Forelimb muscle (tissue), 1 donor: ENCODE results near the gene ROR2. TPM values are rescaled to one million over a fixed set of nuclear protein-coding genes. Genes with fewer than 3 reads are reported as not detected.

Source experiments
- DNase-seq: peaks from one replicate; pipeline ENCODE4 v3.0.0-alpha.2; 2013; ENCODE audit warnings: low read depth
- polyA plus RNA-seq: library from polyadenylated mRNA; unstranded; fragments of 120-200 nt; gene quantifications from one replicate; pipeline ENCODE4 v1.2.1, GENCODE V29; 2013; ENCODE audit not compliant: insufficient read length

Gene ROR2
- polyA plus RNA-seq, 1 donor, result 2.7 TPM

- no peak for DNase-seq
Observed at GRCh38 chr9:91718071-91718470, 232.0 kb downstream of the ROR2 start.

GRCh38 chr9:91716815-91717214, 233.2 kb downstream of the ROR2 start:
- no peak for DNase-seq

- no peak for DNase-seq
Observed at GRCh38 chr9:91716239-91716638, 233.8 kb downstream of the ROR2 start.

DNA sequence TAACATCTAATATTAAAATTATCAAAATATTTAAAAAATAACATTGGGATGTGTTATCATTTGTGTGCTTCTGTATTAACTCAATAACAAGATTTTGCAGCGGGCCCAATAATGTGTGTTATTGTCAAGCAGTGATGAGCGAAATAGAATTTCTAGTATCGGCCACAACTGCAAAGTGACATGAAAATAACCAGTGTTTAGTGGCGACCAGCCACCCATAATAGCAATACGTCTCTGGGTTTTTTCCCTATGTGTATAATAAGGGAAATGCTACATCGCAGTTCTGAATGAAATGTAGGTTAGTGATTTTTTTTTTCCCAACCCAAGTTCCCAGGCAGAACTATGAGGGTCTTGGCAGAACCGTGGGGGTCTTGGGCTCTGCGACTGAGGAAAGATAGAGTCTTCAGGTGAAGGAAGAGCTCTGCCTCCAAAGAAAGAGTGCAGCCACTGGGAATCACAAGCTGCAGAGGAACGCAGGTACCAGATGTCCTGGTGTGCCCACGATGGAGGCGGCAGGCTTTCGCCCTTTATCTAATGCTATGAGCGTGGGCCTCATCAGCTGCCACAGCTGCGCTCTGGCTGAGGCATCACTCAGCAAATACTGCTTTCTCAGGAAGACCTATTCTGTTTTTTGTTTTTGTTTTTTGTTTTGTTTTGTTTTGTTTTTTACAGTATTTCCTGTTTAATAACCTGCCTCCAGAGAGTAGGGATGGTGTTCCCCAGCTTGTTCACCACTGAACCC, 235.0 kb downstream of the ROR2 start:
- DNase-seq, result no peak

DNA sequence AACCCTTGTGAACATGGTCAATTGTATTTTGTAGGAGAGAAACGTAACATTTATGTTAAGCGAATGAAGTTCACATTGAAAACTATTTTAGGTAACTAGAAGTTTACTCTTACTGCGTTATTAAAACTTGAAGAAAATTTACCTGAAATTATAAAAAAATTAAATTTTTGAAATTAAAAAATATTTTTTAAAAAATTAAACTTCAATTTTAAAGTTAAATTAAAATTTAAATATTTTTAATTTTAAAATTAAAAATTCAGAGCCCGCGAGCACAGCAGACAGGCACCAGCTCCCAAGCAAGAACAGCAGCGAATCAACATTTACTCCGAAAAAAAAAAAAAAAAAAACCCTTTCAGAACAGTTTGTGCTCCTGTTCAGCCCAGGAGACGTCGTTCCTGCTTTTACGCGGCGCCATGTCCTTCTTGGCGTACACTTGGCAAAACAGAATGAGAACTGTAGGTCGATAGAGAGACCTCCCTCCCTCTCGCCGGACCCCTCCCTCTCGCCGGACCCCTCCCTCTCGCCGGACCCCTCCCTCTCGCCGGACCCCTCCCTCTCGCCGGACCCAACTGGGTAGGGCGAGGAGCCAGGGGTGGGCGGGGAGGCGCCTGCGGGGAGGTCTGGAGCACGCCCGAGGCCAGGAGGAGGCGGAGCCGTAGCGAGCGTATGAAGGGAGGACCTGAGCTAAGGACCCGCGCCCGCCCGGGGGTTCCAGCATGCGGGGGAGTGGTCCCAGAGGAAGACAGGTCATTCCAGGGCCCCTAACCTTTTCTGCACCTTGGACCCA, 235.8 kb downstream of the ROR2 start:
- DNase-seq, result no peak

GRCh38 chr9:91712811-91713210, 237.2 kb downstream of the ROR2 start:
- no peak for DNase-seq

DNA sequence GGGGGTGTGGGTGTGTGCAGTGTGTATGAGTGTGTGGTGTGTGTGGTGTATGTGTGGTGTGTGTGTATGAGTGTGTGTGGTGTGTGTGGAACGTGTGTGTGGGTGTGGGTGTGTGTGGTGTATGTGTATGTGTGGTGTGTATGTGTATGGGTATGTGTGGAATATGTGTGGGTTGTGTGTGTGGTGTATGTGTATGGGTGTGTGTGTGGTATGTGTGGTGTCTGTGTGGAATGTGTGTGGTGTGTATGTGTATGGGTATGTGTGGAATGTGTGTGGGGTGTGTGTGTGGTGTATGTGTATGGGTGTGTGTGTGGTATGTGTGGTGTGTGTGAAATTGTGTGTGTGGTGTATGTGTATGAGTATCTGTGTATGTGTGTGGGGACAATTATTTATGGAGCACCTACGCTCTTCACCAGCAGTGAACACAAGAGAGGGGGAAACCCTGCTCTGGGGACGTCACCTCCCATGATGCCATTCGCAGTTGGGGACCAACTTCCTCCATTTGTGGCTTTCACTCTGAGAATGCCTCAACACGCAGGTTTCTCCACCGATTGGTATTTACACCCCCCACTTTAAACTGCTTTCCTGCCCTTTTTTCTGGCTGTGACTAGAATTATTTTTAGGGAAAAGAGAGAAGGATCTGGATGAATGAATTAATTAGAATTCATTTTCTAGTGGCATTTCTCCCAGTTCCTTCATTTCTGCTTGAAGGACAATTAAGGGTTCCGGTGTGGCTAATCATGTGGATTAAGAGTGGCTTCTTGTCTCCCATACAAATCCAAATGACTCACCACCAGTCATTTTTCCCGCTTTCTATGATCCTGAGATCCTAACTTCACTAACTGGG, 238.1 kb downstream of the ROR2 start:
- DNase-seq, result no peak

DNA sequence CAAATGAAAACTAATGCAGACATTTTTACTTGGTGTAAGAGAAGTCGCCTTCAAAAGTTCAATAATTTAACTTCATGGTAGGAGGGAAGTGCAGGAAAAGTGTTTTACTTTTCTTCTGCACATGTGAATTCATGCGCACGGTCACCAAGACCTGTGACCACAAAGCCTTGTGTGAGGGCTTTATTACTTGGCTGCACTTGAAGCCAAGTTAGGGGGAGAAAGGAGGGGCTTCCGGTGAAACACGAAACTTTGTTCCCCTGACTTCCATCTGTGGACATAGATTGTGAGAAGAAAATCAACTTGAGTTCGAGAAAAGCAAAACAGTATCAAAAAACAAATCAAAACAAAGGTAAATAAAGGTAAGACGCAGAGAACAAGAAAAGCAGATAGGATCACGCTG, 239.9 kb downstream of the ROR2 start:
- DNase-seq, result no peak

DNA sequence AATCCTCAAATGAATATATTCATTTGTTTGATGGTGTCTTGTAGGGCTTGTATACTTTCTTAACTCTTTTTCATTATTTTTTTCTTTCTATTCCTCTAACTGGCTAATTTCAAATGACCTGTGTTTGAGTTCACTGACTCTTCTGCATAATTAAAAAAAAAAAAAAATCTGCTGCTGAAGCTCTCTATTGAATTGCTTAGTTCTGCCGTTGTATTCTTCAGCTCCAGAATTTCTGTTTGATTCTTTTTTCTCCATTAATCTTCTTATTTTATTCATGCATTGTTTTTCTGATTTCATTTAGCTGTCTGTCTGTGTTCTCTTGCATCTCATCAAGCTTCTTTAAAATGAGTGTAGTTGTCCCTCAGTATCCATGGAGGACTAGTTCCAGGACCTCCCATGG, 244.6 kb downstream of the ROR2 start:
- DNase-seq, result no peak

DNA sequence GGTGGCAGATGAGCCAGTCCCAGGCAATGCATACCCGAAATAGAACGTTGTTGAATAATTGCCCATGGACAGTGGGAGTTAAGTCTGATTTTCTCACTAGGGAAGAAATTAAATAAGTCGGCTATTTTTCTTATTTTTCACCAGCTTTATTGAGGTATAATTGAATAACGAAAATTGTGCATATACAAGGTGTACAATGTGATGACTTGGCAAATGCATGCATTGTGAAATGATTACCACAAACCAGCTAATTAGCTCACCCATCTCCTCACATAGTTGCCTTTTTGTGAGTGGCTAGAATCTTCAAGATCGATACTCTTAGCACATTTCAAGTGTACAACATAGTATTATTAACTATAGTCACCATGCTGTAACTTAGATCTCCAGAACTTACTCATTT, 249.6 kb downstream of the ROR2 start:
- DNase-seq, result no peak

DNA sequence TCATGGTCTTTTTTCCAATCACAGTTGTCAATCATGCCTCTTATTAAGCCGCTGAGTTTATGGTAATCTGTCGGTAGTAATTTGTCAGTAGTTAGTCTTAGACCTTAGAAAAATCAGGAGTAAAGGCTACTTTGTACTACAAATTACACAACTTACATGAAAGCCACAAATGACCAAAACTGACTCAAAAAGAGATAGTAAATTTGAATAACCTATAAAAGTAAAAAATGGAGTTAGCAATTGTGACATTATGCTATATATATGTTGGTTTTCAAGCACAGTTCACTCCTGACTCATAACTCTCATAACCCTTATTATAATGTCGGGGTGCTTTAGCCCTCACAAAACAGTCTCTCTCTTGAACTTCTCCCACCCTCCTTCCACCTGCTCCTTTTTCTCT, 251.8 kb downstream of the ROR2 start:
- DNase-seq, result no peak

GRCh38 chr9:91697201-91697600, 252.8 kb downstream of the ROR2 start:
- no peak for DNase-seq

DNA sequence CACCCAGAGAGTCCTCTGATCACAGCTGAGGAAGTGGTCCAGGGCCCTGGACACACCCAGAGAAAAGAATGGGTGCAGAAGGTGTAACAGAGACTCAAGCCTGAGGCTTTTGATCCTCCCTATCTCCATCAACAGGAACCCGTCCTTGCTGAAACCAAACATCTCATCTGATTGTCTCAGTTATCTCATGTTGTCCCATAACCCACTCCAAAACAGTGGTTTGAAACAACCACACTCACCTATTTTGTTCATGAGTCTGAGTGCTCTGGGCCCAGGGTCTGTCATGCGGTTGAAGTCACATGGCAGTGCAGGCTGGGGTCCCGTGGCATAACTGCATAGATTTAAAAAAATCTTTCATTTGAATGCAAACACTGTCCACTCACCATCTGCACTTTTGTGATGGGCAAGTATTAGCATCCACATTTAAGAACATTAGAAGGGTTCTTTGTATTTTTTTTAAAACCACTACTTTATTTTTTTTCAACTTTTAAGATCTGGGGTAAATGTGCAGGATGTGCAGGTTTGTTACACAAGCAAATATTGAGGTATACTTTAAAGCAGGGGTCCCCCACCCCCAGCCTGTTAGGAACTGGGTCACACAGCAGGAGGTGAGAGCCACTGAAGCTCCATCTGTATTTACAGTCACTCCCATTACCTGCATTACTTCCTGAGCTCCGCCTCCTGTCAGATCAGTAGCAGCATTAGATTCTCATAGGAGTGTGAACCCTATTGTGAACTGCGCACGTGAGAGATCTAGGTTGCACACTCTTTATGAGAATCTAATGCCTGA, 255.8 kb downstream of the ROR2 start:
- no peak for DNase-seq

- no peak for DNase-seq
Observed at GRCh38 chr9:91693226-91693625, 256.8 kb downstream of the ROR2 start.

DNA sequence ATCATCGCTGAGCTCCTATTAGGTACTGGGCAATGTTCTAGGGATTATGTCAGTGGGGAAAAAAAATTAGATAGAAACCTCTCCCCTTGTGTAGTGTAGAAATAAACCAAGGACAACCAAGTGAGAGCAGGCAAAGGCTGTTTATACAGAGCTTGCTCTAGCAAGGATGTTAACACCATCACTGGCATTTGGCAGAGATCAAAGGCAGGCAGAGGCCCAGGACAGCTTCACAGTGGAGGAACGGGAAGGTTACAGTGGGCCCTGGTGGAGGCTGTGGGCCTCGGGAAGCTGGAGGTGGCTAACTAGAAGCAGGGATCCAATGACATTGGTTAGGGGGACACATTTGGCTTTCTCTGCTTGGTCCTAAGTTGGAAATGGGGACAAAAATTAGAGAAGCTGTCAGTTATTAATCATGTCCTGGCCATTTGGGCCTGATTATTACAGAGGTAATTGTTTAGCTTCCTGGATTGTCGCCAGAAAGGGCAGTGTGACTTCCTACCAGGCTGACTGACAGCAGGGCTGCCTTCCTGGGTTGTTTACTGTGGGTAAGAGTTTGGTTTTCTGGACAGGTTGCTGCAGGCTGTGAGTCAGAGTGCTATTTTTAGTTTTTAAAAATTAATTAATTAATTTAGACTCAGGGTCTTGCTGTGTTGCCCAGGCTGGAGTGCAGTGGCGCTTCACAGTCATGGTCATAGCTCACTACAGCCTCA, 259.3 kb downstream of the ROR2 start:
- DNase-seq, result no peak

- DNase-seq, result no peak
Observed at GRCh38 chr9:91689006-91689405, 261.0 kb downstream of the ROR2 start.

DNA sequence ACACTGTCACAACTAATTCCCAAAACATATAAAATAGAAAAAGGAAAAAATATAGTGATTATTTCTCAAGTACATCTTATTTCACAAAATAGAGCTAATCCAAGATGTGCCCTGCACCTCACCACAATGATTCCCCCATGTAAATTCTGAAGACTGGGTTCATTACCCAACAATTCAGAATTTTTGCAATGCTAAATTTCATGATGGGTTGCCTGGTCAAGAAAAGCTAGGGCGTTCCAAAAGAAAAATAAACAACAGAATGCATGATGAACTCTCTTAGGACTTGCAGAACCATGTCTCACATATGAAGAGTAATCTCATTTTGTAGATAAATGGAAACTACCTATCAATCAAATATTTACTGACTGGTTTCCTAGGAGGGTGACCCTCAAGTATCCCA, 266.8 kb downstream of the ROR2 start:
- DNase-seq, result no peak

- DNase-seq, result no peak
Observed at GRCh38 chr9:91682806-91683205, 267.2 kb downstream of the ROR2 start.

DNA sequence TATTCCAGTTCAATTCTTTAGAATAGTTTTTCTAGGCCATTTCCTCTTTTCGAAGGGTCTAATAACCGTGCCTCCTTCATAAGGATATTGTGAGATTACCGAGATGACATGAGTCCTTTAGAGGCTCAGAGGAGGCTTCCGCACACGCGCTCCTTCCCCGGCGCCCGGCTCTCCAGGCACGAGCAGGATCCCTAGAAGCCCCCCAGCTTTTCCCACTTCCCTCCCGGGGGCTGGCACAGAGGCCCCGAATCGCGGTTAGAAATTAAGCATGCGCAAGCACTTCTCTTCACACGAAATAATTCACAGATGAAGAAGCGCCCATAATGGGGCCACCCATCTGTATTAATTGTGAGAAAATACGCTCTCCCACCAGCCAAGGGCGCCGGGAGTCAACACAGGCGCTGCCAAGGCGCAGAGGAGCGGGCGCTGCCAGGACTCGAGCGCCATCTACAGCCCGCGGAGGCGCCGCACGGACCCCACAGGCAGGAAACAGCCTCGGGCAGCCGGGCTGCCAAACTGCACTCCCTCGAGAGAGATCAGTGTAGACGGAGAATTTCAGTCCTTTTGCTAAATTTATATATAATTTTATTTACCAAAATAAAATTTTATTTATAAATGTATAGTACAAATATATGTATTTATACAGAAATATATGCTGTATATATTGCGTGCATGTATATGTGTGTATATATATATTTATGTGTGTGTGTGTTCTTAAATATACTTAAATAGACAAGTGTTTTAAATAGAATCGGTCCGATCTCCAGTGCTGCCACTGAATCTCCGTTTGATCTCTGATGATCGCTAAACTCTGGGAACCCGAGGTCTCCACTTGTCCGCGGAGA, 268.3 kb downstream of the ROR2 start:
- peak; percentile 11 for DNase-seq

DNA sequence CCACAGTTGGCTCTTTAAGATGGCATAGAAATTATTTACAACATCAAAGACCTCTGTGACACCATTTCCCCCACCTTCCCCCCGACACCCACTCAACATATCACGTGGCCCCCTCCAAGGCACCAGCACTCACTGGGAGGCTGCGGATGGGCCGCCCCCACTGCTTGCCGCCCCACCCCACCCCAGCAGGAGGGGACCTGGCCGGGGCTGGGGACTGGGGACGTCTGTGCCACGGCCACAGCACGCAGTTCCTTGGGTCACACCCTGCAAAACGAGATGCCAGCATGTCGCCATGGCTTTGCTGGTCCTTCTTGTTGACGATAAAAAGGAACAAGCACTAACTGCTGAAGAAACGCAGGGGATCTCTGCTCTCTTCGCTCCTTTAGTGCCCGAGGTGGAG, 269.0 kb downstream of the ROR2 start:
- DNase-seq, result no peak
